ENCODE measurements around the gene PLB1.

PLB1 gene

DNA sequence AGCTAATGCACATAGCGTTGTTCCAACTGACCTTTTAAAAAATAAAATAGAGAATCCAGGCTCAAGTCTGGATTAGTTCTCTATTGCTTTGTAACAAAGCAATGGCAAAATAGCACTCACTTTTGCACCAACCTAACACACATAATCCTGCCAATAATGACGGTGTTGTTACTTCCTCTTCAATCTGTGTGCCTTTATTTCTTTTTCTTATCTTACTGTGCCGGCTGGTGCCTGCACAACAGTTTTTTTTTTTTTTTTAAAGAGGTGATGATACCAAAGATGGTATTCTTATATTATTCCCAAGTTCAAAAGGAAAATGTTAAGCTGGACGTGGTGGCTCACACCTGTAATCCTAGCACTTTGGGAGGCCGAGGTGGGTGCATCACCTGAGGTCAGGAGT, 3.4 kb downstream of the PLB1 start:
- no peak for DNase-seq (ENCODE audit: low read depth)

DNA sequence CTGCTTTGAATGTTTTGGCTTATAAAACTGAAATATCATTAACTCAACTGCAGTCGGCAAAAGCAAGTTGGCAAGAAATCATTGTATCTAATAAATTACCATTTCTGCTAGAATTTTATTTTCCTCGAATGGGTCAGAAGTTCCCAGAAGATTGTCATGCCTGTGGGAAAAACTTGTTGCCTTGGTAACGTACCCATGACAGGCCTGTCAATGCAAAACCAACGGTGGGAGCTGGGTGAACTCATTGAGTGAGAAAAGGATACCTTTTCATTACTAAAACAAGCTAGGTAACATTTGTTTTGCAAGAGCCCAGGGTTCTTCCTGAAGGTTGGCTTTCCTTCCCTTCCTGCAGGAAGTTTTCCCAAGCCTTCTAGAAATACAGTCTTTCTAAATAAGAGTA, 9.5 kb downstream of the PLB1 start:
- DNase-seq (ENCODE audit: low read depth): no peak

DNA sequence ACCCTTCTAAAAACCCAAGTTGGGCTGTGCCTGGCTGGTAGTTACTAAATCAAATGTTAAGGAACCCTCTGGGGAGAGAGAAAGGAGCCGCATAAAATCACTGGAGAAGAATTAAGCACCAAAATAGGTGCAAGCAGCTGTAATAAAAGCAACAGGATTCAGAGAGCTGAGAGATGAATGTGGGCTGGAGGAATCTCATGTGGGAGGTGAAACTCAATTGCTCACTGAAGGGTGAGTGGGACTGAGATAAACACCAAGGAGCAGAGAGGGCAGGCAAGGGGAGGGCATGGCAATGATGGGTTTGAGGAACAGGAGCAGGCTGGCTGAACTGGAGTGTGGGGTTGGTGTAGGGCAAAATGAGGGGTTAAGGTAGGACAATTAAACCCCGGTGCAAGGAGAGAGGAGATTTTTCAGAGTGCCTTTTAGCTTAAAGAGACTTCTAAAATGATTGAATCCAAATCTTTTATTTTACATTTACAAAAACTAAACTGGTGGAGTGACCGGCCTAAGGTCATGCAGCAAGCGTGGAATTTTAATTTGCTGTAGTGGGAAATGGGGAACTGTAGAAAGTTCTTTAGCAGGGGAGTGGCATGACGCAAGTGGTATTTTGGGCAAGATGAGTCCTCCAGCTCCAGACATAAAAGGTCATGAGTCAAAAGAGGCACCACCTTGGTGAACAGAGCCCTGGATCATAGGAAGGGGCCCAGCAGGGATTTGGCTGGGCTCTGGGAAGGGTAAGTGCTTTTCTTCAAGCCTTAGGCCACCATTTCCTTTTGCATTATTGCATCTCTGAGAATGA, 10.5 kb downstream of the PLB1 start:
- DNase-seq (ENCODE audit: low read depth): peak; percentile 9

DNA sequence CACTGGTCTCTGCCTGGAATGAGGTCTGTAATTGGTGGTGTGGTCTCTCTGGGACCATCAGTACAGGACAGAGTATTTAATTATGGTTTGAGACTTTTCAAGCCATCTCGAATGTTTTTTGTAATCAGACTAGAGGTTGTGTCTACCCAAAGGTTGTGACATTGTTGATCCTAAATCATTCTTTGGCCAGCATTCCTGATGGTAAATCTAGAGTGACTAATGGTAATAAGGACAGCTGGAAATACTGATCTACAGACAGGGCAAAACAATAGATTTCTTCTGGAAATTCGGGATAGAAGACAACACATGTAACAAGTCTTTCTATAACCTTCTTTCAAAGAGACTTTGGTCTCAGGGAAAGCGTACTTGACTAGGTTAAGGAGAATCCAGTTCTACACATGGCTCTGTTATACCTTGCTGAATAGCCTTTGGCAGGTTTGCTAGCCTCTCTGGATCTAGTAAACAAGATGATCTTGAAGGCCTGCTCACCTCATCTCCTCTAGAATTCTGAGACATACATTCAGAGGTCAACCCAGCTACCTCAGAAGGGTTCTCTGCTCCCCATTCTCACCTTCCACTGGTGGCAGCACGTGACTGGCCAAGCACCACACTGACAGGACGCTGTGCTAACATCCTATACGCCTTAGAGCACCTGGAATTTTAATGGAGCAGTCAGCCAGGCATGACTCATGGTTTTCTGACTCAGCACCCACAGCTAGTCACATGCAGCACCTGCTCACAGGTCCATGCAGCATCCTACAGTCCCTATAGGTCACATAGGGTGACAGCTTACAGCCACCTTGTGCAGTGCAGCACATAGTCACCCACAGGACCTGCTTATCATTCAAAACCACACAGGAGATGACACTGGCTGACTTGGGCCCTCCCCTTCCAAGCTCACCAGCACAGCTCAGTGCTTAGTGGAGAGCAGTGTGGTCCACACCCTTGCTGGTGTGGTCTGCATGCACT, 12.2 kb downstream of the PLB1 start:
- DNase-seq (ENCODE audit: low read depth): peak; percentile 23

DNA sequence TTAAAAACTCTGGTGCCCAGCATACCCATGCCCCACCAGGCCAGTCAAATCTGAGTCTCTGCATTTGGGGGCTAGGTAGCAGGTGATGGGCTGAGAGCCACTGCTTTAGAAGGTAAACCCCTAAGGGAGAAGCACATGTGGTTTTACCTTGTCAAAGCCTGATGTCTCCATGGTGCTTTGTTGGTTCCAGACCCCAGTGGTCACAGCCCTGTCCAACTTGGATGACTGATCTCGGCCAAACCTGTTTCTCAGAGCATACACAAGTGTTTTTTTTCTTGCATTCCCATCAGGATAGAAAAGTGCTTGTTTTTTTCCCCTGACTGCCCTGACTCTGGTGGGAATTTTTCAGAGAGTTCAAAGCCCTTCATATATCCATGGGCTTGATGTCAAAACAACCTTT, 13.5 kb downstream of the PLB1 start:
- DNase-seq (ENCODE audit: low read depth): no peak

DNA sequence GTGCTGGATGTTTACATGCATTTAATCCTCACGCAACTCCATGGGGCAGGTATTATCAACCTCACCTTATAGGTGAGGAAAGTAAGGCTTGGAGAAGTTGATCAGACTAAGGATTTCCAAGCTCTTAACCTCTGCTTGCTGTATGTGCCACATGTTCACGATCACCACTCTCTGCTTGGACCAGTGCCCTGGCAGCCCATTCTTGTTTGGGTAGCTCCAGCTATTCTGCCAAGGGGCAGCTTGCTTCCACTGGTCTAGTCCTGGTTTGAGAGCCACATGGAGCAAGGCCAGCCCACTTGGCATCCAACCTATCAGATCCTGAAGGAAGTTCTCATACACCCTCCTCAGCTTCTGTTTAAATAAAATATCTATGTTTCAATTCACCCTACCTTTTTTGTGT, 14.3 kb downstream of the PLB1 start:
- no peak for DNase-seq (ENCODE audit: low read depth)

DNA sequence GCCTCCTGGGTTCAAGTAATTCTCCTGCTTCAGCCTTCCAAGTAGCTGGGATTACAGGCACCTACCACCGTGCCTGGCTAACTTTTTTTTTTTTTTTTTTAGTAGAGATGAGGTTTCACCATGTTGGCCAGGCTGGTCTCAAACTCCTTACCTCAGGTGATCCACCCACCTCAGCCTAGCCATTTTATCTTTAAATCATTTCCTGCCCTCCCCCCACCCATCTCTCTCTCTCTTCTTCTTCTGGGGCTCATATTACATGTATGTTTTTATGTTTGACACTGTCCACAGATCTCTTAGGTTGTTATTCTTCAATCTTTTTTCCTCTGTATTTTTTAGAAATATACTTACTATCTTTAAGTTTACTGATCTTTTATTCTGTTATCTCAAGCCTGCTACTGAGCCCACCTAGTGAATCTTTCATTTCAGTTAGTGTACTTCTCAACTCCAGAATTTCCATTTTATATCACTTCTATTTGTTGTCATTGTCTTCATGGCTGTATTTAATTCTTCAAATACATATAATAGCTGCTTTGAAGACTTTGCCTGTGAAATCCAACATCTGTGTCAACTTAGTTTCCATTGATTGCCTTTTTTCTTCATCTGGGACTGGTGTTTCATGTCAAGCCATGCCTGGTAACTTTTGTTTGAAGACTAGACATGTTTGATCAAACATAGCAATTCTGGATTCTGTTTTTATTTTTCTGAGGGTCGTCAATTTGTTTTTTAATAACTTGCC, 16.2 kb downstream of the PLB1 start:
- DNase-seq (ENCODE audit: low read depth): no peak

DNA sequence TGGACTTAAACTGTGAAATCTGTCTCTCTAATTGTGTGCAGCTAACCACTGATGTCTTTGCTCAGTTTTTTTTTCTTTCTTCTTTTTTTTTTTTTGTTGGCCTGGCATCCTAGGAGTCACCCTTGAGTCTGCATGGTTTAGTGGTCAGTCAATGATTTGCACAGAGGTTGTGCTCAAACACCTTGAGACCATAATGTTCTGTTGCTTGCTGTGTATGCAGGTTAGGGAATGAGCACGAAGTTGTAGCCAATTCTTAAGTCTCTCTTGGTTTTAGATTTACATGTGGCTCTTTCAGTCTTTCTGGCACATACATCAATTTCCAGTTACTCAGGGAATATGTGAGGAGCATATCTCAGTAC, 16.7 kb downstream of the PLB1 start:
- no peak for DNase-seq (ENCODE audit: low read depth)

DNA sequence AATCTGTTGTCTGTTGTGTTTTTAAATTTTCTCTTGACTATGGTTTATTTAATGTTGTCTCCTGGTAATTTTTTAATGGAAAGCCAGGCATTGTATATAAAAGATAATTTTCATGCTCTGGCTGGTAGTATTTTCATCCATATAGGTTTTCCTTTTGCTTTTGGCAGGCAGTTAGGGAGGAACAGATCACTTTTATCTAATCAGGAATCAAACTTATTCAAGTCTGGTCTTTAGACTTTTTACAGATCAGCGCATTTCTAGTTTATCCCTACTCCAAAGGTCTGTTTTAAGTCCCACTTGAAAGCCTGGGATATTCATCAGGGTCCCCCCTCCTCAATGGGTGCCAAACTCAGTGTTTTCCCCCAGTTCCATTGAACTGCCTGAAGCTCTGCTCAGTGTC, 17.2 kb downstream of the PLB1 start:
- DNase-seq (ENCODE audit: low read depth): no peak

DNA sequence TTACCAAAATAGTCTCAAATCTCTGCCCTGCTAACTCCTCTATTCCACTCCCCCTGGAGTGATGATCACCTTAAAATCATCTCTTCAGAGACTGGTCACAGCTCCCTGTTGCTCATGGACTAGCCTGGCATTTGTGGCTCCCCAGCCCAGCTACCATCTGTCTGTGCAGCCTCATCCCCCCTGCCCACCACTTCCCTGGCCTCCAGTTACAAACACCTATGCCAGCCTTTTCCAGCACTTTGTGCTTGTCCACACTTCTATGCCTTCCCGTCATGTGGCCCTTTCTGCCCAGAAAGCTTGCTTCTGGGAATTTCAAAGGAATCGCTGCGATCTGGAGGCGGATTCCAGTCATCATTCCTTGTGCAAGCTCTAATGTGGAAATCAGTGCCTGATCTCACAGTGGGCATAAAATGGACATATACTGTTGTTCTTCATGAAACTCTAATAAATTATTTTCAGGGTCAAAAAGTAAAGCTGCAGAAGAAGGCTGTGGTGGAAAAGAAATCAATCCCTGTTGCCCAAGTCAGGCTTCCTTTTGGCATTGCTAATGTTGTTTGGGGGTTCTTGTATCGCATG, 19.4 kb downstream of the PLB1 start:
- no peak for DNase-seq (ENCODE audit: low read depth)

DNA sequence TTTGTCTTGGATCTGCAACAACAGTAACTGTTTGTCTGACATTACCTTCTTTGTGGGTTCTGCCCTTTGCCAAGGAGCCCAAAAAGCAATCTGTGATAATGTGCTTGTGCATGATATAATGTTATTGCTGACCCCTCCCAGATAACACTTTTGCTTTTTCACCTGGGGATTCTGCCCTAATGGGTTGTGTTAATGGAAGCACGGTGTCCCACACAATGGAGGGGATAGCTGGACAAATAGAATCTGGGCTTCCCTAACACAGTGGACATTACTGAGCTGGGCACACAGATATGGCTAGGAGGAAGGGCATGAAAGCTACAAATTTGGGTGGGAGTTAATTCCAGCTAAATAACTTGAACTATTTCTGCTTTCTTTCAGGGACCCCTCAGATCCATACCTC, 20.6 kb downstream of the PLB1 start:
- no peak for DNase-seq (ENCODE audit: low read depth)

DNA sequence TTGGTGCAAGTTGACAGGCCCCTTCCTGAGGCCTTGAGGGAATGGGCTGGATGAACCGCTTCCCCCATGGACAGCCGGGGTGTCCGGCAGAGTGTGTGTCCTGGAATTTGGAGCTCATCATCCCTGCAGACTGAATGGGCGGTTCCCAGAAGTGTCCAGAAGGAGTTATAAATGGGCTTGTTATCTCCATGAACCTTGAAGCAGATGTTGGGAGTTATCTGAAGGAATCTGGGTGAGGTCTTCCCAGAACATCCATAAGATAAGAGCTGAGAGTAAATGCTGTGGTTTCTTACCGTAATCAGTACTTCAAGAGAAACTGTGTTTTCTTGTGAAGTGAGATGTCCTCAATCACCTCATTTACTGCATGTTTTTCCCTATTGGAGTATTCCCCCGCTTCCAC, 21.1 kb downstream of the PLB1 start:
- DNase-seq (ENCODE audit: low read depth): no peak

DNA sequence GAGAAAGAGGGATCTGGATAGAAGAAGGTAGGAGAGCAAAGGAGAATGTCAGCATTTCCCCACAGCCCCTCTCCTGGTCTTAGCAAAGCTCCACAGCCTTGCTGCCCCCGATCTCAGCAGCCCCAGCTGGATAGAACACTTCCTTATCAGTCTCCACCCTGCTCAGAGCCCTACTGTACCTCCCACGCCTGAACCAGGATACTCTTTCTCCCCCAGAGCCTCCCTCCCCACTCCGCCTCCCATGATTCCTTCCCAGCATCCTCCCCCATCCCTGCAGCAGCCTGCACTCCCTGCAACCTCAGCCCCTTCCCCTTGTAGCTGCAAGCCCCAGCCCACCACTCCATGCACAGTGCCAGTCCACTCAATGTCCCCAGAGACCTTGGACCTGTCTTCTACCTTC, 25.8 kb downstream of the PLB1 start:
- DNase-seq (ENCODE audit: low read depth): no peak

DNA sequence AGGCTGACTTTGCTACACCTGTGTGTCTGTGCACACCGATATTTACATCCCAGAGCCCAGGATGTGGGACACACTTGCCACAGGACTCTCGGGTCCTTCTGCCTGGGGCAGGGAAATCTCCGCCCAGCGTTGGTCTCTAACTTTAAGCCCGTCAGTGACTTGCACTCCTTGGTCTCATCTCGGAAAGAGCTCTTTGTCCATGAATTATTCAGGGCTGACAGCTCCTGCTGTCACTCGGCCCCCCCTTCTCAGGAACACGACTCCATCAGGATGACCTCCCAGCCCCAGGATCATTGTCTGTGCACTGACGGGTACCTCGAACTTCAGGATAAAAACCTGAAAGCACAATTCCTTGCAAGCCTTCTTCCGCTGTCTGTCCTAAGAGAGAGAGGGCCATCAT, 26.6 kb downstream of the PLB1 start:
- DNase-seq (ENCODE audit: low read depth): no peak

DNA sequence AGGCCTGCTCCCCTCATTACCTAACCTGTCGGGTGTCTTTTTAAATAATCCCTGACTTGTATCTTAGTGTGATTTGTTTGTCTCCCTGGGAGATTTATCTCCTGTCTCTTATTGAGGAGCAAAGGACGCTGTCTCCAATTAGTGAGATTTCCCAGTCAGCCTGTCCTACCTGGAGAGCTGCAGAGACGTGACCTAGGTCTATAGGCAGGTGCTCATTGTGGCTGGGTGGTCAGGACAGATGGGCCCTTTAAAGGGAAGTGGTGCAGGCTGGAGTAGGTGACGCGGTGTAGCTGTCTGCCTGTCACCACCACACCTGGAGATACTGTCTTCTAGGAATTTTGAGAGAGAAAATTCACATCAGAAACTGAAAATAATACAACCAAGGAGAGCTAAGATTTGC, 28.0 kb downstream of the PLB1 start:
- no peak for DNase-seq (ENCODE audit: low read depth)

DNA sequence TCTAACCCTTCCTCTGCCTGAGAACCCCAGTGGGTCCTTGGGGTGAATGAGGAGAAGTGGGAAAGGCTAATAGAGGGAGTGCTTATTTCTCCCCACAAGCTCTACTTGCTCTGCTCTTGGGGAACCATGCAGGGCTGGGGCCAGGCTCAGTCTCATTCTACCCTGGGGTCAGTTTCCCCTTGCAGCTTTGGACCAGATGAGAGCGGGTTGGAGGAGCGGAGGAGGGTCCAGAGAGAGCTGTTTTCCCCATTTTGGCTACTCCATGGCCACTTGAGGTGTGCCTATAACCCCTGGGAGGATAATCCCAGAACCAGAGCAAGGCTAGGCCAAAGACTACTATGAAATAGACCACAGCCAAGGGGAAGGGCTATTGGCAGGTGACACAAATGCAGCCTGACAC, 29.6 kb downstream of the PLB1 start:
- no peak for DNase-seq (ENCODE audit: low read depth)

DNA sequence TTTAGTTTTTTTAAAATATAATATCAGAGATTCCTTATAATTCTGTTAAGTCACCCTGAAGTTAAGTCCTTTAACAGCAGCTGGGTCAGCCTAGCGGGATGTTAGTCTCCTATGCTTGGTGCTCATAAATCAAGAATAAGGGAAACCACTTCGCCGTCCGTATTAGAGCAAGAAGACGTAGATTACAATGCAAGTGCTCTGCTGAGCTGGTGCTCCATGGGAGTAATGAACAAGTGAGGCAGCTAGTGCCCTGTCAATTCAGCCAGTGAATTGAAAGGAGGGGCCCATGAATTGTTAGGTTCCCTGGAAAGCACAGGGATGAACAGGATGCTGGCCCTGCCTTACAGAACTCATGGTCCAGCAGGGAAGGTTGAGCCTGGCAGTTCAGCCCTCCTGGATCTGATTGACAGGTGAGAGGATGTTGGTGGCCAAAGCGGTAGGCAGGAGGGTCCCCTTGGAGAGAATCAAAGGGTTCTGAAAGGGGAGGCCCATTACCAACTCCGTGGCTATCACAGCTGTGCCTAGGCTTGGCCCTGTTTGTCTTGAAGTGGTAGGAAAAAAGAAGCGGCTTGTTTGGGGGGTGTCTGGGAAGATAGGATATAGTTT, 30.8 kb downstream of the PLB1 start:
- no peak for DNase-seq (ENCODE audit: low read depth)

DNA sequence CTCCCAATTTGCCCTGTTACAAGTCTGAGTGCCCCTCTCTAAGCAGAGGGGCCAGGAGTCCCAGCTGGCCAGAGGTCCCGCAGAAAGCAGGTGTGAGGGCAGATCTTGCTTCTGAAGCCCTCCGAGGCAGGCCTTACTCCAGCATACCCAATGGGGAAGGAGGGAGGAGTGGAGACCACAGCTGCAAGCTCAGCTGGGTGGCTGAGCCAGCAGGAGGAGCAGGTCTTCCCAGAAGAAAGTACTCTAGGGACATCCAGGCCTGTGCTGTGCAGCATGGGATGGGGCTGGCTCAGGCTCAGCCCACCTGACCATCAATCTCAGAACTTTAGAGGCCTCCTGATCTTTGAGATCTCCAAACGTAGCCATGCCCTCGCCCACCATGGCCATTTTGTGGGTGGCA, 31.3 kb downstream of the PLB1 start:
- no peak for DNase-seq (ENCODE audit: low read depth)

DNA sequence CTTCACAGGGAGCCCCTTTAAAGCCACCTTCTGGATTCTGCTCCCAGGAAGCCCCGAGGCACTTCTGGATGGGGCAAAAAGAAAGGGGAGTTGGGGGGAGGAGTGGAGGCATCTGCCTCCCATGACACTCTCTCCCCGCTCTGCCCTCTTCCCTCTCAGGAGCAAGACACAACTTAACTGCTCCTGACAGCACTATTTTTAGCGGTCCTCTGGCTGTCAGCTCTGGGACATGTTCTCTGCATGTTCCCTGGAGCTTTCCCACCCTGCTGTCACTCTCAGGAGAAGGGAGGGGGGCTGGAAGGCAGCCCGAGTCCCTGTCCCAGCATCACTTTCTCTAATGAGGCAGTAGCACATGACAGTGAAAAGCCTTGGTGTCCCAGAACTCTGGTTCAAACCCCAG, 32.3 kb downstream of the PLB1 start:
- no peak for DNase-seq (ENCODE audit: low read depth)

DNA sequence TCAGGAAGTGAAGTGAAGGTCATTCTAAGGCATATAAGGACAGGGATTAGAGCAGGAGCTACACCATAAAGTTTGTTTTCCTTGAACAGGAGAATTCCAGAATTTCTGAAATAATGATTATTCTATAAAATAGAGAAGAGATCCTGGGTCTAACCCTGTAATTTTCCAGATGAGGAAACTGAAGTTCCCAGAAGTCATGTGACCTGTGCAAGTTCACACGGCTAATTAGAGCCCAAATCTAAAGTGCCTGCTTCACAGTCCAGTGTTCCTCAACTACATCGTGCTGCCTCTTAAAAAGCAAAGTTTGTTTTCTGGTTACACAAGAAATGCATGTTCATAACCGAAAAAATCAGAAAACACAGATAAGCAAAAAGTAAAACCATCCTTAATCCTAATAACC, 34.9 kb downstream of the PLB1 start:
- DNase-seq (ENCODE audit: low read depth): no peak

DNA sequence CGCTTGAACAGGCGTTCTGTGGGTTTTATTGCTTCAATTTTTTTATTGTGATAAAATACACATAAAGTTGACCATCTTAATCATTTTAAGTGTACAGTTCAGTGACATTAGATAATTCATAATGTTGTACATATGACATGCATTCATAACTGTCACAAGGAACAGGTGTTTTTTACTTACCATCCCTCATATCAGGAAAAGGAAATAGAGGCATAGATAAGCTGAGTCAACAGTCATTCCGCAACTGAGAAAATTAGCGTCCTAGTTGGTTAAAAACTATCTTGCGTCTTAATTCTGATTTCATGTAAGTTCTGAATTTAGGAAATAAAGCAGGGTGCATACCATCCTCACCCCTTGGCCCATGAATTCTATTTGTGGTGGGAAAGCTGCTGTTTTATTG, 36.5 kb downstream of the PLB1 start:
- no peak for DNase-seq (ENCODE audit: low read depth)

All from iris pigment epithelial cell (primary cell).